ENCODE measurements around the gene STK11. TPM values are rescaled to one million over a fixed set of nuclear protein-coding genes. Genes with fewer than 3 reads are reported as not detected.

The STK11 gene
- total and polyA plus RNA-seq, 2 donors (not counting 3 experiments of a cell fraction or from before 2014, with no cell fraction given), result 39.4 to 75.4 TPM

- no peaks in the 10 kb centered on the region for H3K4me1 ChIP-seq (ENCODE audit: control insufficient read depth, extremely low read depth, insufficient read depth, low read length)
- FAIRE-seq (no peak), DNase-seq (ENCODE audit: low read depth, low spot score) (no peak)
- no peaks in the 10 kb centered on the region for H3K9me3 ChIP-seq (replicated peaks; ENCODE audit: control insufficient read depth, insufficient read depth, low read length)
- no TSS peak for BruUV-seq (replicated peaks)
- H4K20me1 ChIP-seq (replicated peaks; ENCODE audit: control insufficient read depth, extremely low read depth, insufficient read depth, low read length), result no peaks in the 10 kb centered on the region
- H3K9me1 ChIP-seq (replicated peaks; ENCODE audit: control insufficient read depth, extremely low read depth, insufficient read depth, low read length), result no peaks in the 10 kb centered on the region
- H3K4me2 ChIP-seq (ENCODE audit: insufficient read depth, low read length), result no peak overlapping the region
- no peak overlapping the region for H3K9ac ChIP-seq (replicated peaks; ENCODE audit: extremely low read depth, insufficient read depth, low read length)
- no peak overlapping the region for H2AFZ ChIP-seq (ENCODE audit: low read depth, low read length)
- H3K79me2 ChIP-seq (ENCODE audit: control insufficient read depth, insufficient read depth, low read length), result peaks cover 13% of the 10 kb centered on the region
- H3K36me3 ChIP-seq (ENCODE audit: control insufficient read depth in 2 of 2, extremely low read depth in 1 of 2, insufficient read depth in 2 of 2, low read length in 2 of 2), result peaks cover 5 to 20% of the 10 kb centered on the region in 2 experiments
- dilution Hi-C loops (cut with MboI; ENCODE audit: extremely low pct_ligation_motif_present, low sequenced_read_pairs), result no loop called here
- no peak for TF ChIP-seq POLR2AphosphoS5 (IDR thresholded peaks at IDR 0.05; ENCODE audit: insufficient read depth, low read depth, low read length)
- TF ChIP-seq, protein P1, sequence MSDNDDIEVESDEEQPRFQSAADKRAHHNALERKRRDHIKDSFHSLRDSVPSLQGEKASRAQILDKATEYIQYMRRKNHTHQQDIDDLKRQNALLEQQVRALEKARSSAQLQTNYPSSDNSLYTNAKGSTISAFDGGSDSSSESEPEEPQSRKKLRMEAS (IDR thresholded peaks at IDR 0.05; ENCODE audit: insufficient read depth, insufficient read length), result no peak
- no peak for TF ChIP-seq GATA2 (IDR thresholded peaks at IDR 0.05; ENCODE audit: insufficient read depth, insufficient read length, low read depth, low read length)
- TF ChIP-seq FOS (IDR thresholded peaks at IDR 0.05; ENCODE audit: borderline replicate concordance, insufficient read depth, low read length), result no peak
- no peak for TF ChIP-seq JUN (IDR thresholded peaks at IDR 0.05; ENCODE audit: borderline replicate concordance, insufficient read depth, insufficient read length, low read depth)
- TF ChIP-seq POLR2A (IDR thresholded peaks at IDR 0.05; ENCODE audit: low read depth, low read length), result no peak
- peak in 1 of 2 donors; percentile 10 for TF ChIP-seq CTCF (IDR thresholded peaks at IDR 0.05; ENCODE audit: extremely low read depth in 1 of 2, insufficient read depth in 1 of 2, low read depth in 1 of 2, low read length in 2 of 2)
- no peak for TF ChIP-seq MYC (IDR thresholded peaks at IDR 0.05; ENCODE audit: low read depth, low read length)
- H3K27ac ChIP-seq (ENCODE audit: insufficient read depth, low read depth, low read length), result no peak overlapping the region
- ChIA-PET CTCF (interaction anchor here (0.7 to 2.5 kb wide), 5 partner anchors 9 to 109 kb away, joined by 3 to 14 read pairs (median 7); no protein-coding TSS in a partner anchor), POLR2A (no interaction called here)
- H3K4me3 ChIP-seq (replicated peaks in 1 of 3; ENCODE audit: insufficient read depth in 1 of 3, low read depth in 1 of 3, low read length in 3 of 3), result no peak overlapping the region
- no peaks in the 10 kb centered on the region for H3K27me3 ChIP-seq (ENCODE audit: control insufficient read depth in 2 of 2, insufficient read depth in 2 of 2, low read length in 2 of 2)
- intact Hi-C loops (cut with micrococcal nuclease), result no loop called here
Observed at GRCh38 chr19:1222394-1222793, 16.8 kb downstream of the STK11 start.
